ENCODE data around the gene ARL2BP. TPM values are rescaled to one million over a fixed set of nuclear protein-coding genes. Genes with fewer than 3 reads are reported as not detected.
A peak's percentile ranks its signal among the peaks of the same experiment; 100 is the strongest.

ARL2BP gene
- total and polyA plus RNA-seq, 2 donors (not counting 1 experiment from before 2014, with no cell fraction given): 32.5 to 38.8 TPM

DNA sequence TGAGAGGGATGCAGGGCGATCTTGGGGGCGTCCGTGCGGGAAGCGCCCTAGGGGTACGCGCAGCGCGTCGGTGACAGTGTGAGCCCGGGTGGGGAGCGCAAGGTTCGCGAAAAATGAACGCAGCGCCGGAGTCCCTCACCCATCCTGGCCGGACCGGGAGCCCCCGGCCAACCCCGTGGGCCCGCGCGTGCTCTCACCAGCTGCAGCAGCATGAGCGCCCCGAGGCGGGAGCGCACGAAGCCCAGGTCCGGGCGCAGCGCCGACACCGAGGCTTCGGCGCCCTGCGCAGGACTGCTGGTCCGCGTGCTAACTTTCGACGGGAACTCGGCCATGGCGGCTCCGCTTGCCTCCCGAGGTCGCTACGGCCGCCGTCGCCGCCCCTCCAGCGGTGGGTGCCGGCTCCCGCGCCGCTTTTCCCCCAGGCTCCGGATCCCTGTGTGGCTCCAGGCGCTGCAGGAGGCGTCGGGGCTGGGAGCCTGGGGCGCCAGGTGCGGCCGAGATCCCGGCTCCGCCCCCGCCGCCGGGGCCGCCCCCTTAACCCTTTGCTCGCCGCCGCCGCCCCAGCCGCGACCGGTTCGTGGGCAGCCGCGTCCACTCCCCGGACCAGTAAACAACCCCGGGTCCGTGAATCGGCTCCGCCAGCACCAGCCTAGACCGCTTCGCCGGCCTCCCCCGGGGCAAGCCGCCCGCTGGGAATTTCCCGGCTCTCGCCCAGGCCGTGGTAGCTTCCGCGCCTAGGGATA is 39.3 kb downstream of the ARL2BP start, which contains the start of gene PLLP:
Gene PLLP (minus strand): TSS at position 464 of the 743 bp plus-strand sequence. CDS start 132 bp downstream, at position 332.
- intact Hi-C loops (cut with micrococcal nuclease): loop anchor here (1.0 kb wide), 1 partner anchor 15 kb away; no protein-coding TSS in a partner anchor
- Mint-ChIP-seq H3K27ac (no peak within 1 kb of the TSS), H3K9me3 (ENCODE audit: insufficient read depth) (no peaks in the 10 kb centered on the region), H3K4me3 (peak within 1 kb of the TSS; percentile 78), H3K4me1 (peaks cover 11% of the 10 kb centered on the region), H3K27me3 (peaks cover 34% of the 10 kb centered on the region)
- CTCF ChIA-PET: no interaction called here
- Histone ChIP-seq H3K79me2 (ENCODE audit: control insufficient read depth, insufficient read depth, low read length) (no peaks in the 10 kb centered on the region), H3K4me3 (ENCODE audit: control extremely low read depth in 1 of 5, extremely low read depth in 1 of 5, insufficient read depth in 1 of 5, low read depth in 2 of 5, low read length in 4 of 5) (peak within 1 kb of the TSS in 4 of 5 experiments; percentile 27 to 64 (median 53)), H3K4me1 (ENCODE audit: control insufficient read depth in 2 of 2, insufficient read depth in 2 of 2, low read length in 2 of 2) (peaks cover 12 to 16% of the 10 kb centered on the region in 2 donors), H3K27me3 (replicated peaks in 1 of 4; ENCODE audit: control extremely low read depth in 1 of 4, control insufficient read depth in 3 of 4, insufficient read depth in 4 of 4, low read length in 3 of 4) (peaks cover 0 to 36% (median 18%) of the 10 kb centered on the region in 4 experiments), H3K27ac (ENCODE audit: low read length in 2 of 2) (no peak within 1 kb of the TSS), H3K4me2 (replicated peaks; ENCODE audit: low read depth, low read length, poor library complexity, severe bottlenecking) (peak within 1 kb of the TSS; percentile 97), H2AFZ (ENCODE audit: insufficient read depth, low read depth, low read length, poor library complexity, severe bottlenecking) (peak within 1 kb of the TSS; percentile 76), H3K9ac (ENCODE audit: low read length) (peak within 1 kb of the TSS; percentile 73), H4K20me1 (ENCODE audit: control insufficient read depth, insufficient read depth, low read length, poor library complexity, severe bottlenecking) (no peaks in the 10 kb centered on the region), H3K9me3 (ENCODE audit: control extremely low read depth in 1 of 3, control insufficient read depth in 2 of 3, insufficient read depth in 1 of 3, low read length in 2 of 3) (peaks cover 0 to 5% (median 0%) of the 10 kb centered on the region in 3 donors), H3K36me3 (replicated peaks in 1 of 2; ENCODE audit: control extremely low read depth in 1 of 2, control insufficient read depth in 1 of 2, extremely low read depth in 1 of 2, insufficient read depth in 2 of 2, low read length in 1 of 2) (no peaks in the 10 kb centered on the region)
- POLR2A ChIA-PET: no interaction called here
- DNase-seq (peak; percentile 60), ATAC-seq (ENCODE audit: low read depth) (peak; percentile 67)
- WGBS (ENCODE audit: insufficient coverage): 6% methylated on average over 95 of the region's 95 CpGs
- TF ChIP-seq EZH2 (IDR thresholded peaks at IDR 0.05; ENCODE audit: borderline replicate concordance, insufficient read depth, low read depth, low read length, poor library complexity, severe bottlenecking): no peak
- TF ChIP-seq, protein P1, sequence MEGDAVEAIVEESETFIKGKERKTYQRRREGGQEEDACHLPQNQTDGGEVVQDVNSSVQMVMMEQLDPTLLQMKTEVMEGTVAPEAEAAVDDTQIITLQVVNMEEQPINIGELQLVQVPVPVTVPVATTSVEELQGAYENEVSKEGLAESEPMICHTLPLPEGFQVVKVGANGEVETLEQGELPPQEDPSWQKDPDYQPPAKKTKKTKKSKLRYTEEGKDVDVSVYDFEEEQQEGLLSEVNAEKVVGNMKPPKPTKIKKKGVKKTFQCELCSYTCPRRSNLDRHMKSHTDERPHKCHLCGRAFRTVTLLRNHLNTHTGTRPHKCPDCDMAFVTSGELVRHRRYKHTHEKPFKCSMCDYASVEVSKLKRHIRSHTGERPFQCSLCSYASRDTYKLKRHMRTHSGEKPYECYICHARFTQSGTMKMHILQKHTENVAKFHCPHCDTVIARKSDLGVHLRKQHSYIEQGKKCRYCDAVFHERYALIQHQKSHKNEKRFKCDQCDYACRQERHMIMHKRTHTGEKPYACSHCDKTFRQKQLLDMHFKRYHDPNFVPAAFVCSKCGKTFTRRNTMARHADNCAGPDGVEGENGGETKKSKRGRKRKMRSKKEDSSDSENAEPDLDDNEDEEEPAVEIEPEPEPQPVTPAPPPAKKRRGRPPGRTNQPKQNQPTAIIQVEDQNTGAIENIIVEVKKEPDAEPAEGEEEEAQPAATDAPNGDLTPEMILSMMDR (IDR thresholded peaks at IDR 0.05): no peak

DNA sequence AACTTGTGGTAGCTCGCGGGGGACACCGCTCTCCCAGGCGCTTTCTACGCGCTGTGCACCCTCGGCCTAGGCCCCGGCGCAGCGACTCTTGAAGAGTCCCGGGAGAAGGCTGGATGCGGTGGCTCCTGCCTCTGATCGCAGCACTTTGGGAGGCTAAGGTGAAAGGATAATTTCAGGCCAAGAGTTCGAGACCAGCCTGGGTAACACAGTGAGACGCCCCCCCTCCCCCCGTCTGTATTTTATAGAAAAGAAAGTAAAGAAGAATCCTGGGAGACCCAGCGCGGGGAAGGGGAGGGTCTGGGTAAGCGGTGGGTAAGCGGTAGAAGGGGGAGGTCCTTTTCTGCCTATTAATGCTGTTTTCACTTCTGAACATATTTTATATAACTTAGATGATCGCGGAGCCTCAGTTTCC is 39.9 kb downstream of the ARL2BP start:
- DNase-seq (no peak), ATAC-seq (ENCODE audit: low read depth) (no peak)
- Histone ChIP-seq H3K4me3 (ENCODE audit: control extremely low read depth in 1 of 5, extremely low read depth in 1 of 5, insufficient read depth in 1 of 5, low read depth in 2 of 5, low read length in 4 of 5) (peak overlapping the region in 4 of 5 experiments; percentile 27 to 64 (median 53)), H3K9me3 (ENCODE audit: control extremely low read depth in 1 of 3, control insufficient read depth in 2 of 3, insufficient read depth in 1 of 3, low read length in 2 of 3) (peaks cover 0 to 5% (median 0%) of the 10 kb centered on the region in 3 donors), H3K27me3 (replicated peaks in 1 of 4; ENCODE audit: control extremely low read depth in 1 of 4, control insufficient read depth in 3 of 4, insufficient read depth in 4 of 4, low read length in 3 of 4) (peaks cover 0 to 36% (median 18%) of the 10 kb centered on the region in 4 experiments), H4K20me1 (ENCODE audit: control insufficient read depth, insufficient read depth, low read length, poor library complexity, severe bottlenecking) (no peaks in the 10 kb centered on the region), H2AFZ (ENCODE audit: insufficient read depth, low read depth, low read length, poor library complexity, severe bottlenecking) (peak overlapping the region; percentile 76), H3K9ac (ENCODE audit: low read length) (peak overlapping the region; percentile 73), H3K4me2 (replicated peaks; ENCODE audit: low read depth, low read length, poor library complexity, severe bottlenecking) (peak overlapping the region; percentile 97), H3K4me1 (ENCODE audit: control insufficient read depth in 2 of 2, insufficient read depth in 2 of 2, low read length in 2 of 2) (peaks cover 12 to 16% of the 10 kb centered on the region in 2 donors), H3K36me3 (replicated peaks in 1 of 2; ENCODE audit: control extremely low read depth in 1 of 2, control insufficient read depth in 1 of 2, extremely low read depth in 1 of 2, insufficient read depth in 2 of 2, low read length in 1 of 2) (no peaks in the 10 kb centered on the region), H3K79me2 (ENCODE audit: control insufficient read depth, insufficient read depth, low read length) (no peaks in the 10 kb centered on the region), H3K27ac (ENCODE audit: low read length in 2 of 2) (no peak overlapping the region)
- Mint-ChIP-seq H3K27me3 (peaks cover 32% of the 10 kb centered on the region), H3K9me3 (ENCODE audit: insufficient read depth) (no peaks in the 10 kb centered on the region), H3K27ac (no peak overlapping the region), H3K4me3 (peak overlapping the region; percentile 70), H3K4me1 (peaks cover 11% of the 10 kb centered on the region)
- ChIA-PET CTCF (no interaction called here), POLR2A (no interaction called here)
- intact Hi-C loops (cut with micrococcal nuclease): loop anchor here (1.0 kb wide), 1 partner anchor 14 kb away; no protein-coding TSS in a partner anchor
- no peak for TF ChIP-seq EZH2 (IDR thresholded peaks at IDR 0.05; ENCODE audit: borderline replicate concordance, insufficient read depth, low read depth, low read length, poor library complexity, severe bottlenecking)
- TF ChIP-seq, protein P1 (IDR thresholded peaks at IDR 0.05): no peak
- WGBS (ENCODE audit: insufficient coverage): 4% methylated on average over 11 of the region's 22 CpGs

Measured in B cell (primary cell).